ENCODE data around the gene PLGRKT.

Gene PLGRKT

GRCh38 chr9:5310851-5311250 is 126.9 kb downstream of the PLGRKT start:
- DNase-seq (ENCODE audit: low read depth), result no peak
